Fibroblast of lung (primary cell): ENCODE data around the gene CTBP2. TPM values are rescaled to one million over a fixed set of nuclear protein-coding genes. Genes with fewer than 3 reads are reported as not detected.

Experiments
- DNase-seq, 2 donors: peaks; one replicate each; pipeline versions ENCODE4 v3.0.0 to v3.0.0-alpha.2; 2010; ENCODE audit warnings: low read depth in 2 of 2
- H2AFZ ChIP-seq: 2 replicates; pipeline ENCODE4 v1.5.1; 2012; ENCODE audit warnings: low read length, control low read depth, inconsistent platforms
- H3K27ac ChIP-seq: 2 replicates; pipeline ENCODE4 v1.5.1; 2011; ENCODE audit warnings: low read length, control low read depth; ENCODE audit not compliant: insufficient read depth
- H3K27me3 ChIP-seq: 2 replicates; pipeline ENCODE4 v1.5.1; 2011; ENCODE audit warnings: mild to moderate bottlenecking, low read length; ENCODE audit not compliant: control insufficient read depth, insufficient read depth
- H3K36me3 ChIP-seq: 2 replicates; pipeline ENCODE4 v1.5.1; 2011; ENCODE audit warnings: low read length; ENCODE audit not compliant: control insufficient read depth, insufficient read depth
- H3K4me1 ChIP-seq: 2 replicates; pipeline ENCODE4 v1.5.1; 2011; ENCODE audit warnings: low read length; ENCODE audit not compliant: control insufficient read depth, insufficient read depth; ENCODE audit errors: extremely low read depth
- H3K4me2 ChIP-seq: 2 replicates; pipeline ENCODE4 v1.5.1; 2011; ENCODE audit warnings: low read length, control low read depth; ENCODE audit not compliant: insufficient read depth; ENCODE audit errors: extremely low read depth
- H3K4me3 ChIP-seq, 4 experiments: fragments of 200-600 bp in 1 of 4; sonication (generic) in 1 of 4; replicated peaks in 1 of 4; 2 replicates each; pipeline ENCODE4 v1.5.1; 2011 to 2016; ENCODE audit warnings: low read length in 4 of 4, low read depth in 3 of 4, mild to moderate bottlenecking in 3 of 4, control low read depth in 2 of 4, inconsistent platforms in 1 of 4, mixed read lengths in 1 of 4; ENCODE audit not compliant: insufficient read depth in 1 of 4; ENCODE audit errors: control extremely low read depth in 1 of 4
- H3K79me2 ChIP-seq: 2 replicates; pipeline ENCODE4 v1.5.1; 2012; ENCODE audit warnings: mild to moderate bottlenecking, low read length, inconsistent platforms; ENCODE audit not compliant: control insufficient read depth, insufficient read depth
- H3K9ac ChIP-seq: 2 replicates; pipeline ENCODE4 v1.5.1; 2011; ENCODE audit warnings: mild to moderate bottlenecking, low read length, control low read depth; ENCODE audit not compliant: insufficient read depth
- H3K9me3 ChIP-seq: 2 replicates; pipeline ENCODE4 v1.5.1; 2012; ENCODE audit warnings: low read depth, low read length; ENCODE audit not compliant: control insufficient read depth, insufficient read depth
- H4K20me1 ChIP-seq: 2 replicates; pipeline ENCODE4 v1.5.1; 2011; ENCODE audit warnings: low read length; ENCODE audit not compliant: control insufficient read depth, insufficient read depth; ENCODE audit errors: extremely low read depth
- CTCF ChIP-seq, 2 donors: IDR thresholded peaks in 1 of 2; conservative IDR thresholded peaks in 1 of 2; 1 replicate in 1 of 2; 2 replicates in 1 of 2; pipeline ENCODE4 v1.5.1; 2011 to 2012; ENCODE audit warnings: low read length in 2 of 2, control low read depth in 1 of 2, inconsistent platforms in 1 of 2, low read depth in 1 of 2, mild to moderate bottlenecking in 1 of 2
- EZH2 ChIP-seq: IDR thresholded peaks from 2 replicates; pipeline ENCODE4 v1.5.1; 2012; ENCODE audit warnings: low read length, control low read depth, mild to moderate bottlenecking; ENCODE audit errors: missing control alignments
- polyA plus RNA-seq, 2 donors: library from polyadenylated mRNA; depleted of rRNA in 1 of 2; stranded (reverse) in 1 of 2; unstranded in 1 of 2; fragments of >200 nt; gene quantifications; 2 replicates each; pipeline ENCODE4 v1.2.1, GENCODE V29; 2011 to 2012; ENCODE audit warnings: missing spikeins in 1 of 2
- total RNA-seq: library from RNA; depleted of rRNA; stranded (reverse); fragments of >200 nt; gene quantifications from 2 replicates; pipeline ENCODE4 v1.2.1, GENCODE V29; 2014

Gene CTBP2
- total and polyA plus RNA-seq, 2 donors (not counting 1 experiment from before 2014, with no cell fraction given): 72.1 to 73.3 TPM

GRCh38 chr10:125021686-125022344 lies 138.5 kb downstream of the CTBP2 start:
- no peak for TF ChIP-seq CTCF (conservative IDR thresholded peaks at IDR 0.05 in 1 of 2, IDR thresholded peaks at IDR 0.05 in 1 of 2; ENCODE audit: low read depth in 1 of 2, low read length in 2 of 2)
- peaks cover 59% of the 10 kb centered on the region for H3K79me2 ChIP-seq
- no peaks in the 10 kb centered on the region for H3K27me3 ChIP-seq
- peaks cover 2% of the 10 kb centered on the region for H3K36me3 ChIP-seq
- no peak overlapping the region for H3K27ac ChIP-seq
- H3K9ac ChIP-seq: no peak overlapping the region
- DNase-seq: no peak
- no peaks in the 10 kb centered on the region for H3K9me3 ChIP-seq
- no peak overlapping the region for H2AFZ ChIP-seq
- no peak overlapping the region for H3K4me2 ChIP-seq
- H4K20me1 ChIP-seq: no peaks in the 10 kb centered on the region
- H3K4me1 ChIP-seq: peaks cover 13% of the 10 kb centered on the region
- no peak overlapping the region for H3K4me3 ChIP-seq

GRCh38 chr10:125020871-125021270 lies 139.5 kb downstream of the CTBP2 start:
- Histone ChIP-seq H3K9me3 (no peaks in the 10 kb centered on the region), H3K4me2 (no peak overlapping the region), H2AFZ (no peak overlapping the region), H3K4me1 (peaks cover 21% of the 10 kb centered on the region), H3K4me3 (no peak overlapping the region), H4K20me1 (no peaks in the 10 kb centered on the region), H3K27me3 (no peaks in the 10 kb centered on the region), H3K27ac (no peak overlapping the region), H3K9ac (no peak overlapping the region), H3K36me3 (no peaks in the 10 kb centered on the region), H3K79me2 (peaks cover 56% of the 10 kb centered on the region)
- TF ChIP-seq EZH2 (no peak), CTCF (conservative IDR thresholded peaks at IDR 0.05 in 1 of 2, IDR thresholded peaks at IDR 0.05 in 1 of 2; ENCODE audit: low read depth in 1 of 2, low read length in 2 of 2) (no peak)
- no peak for DNase-seq

GRCh38 chr10:125020386-125020785 lies 140.0 kb downstream of the CTBP2 start:
- TF ChIP-seq CTCF (conservative IDR thresholded peaks at IDR 0.05 in 1 of 2, IDR thresholded peaks at IDR 0.05 in 1 of 2; ENCODE audit: low read depth in 1 of 2, low read length in 2 of 2): no peak
- no peak for TF ChIP-seq EZH2
- no peak overlapping the region for H3K4me2 ChIP-seq
- H3K4me1 ChIP-seq: peaks cover 26% of the 10 kb centered on the region
- H3K79me2 ChIP-seq: peaks cover 55% of the 10 kb centered on the region
- no peaks in the 10 kb centered on the region for H3K9me3 ChIP-seq
- no peak overlapping the region for H3K27ac ChIP-seq
- no peak overlapping the region for H3K9ac ChIP-seq
- H3K36me3 ChIP-seq: no peaks in the 10 kb centered on the region
- DNase-seq: no peak
- H3K27me3 ChIP-seq: no peaks in the 10 kb centered on the region
- H4K20me1 ChIP-seq: no peaks in the 10 kb centered on the region
- no peak overlapping the region for H3K4me3 ChIP-seq
- H2AFZ ChIP-seq: no peak overlapping the region
